ENCODE results near the gene ARHGEF25. TPM values are rescaled to one million over a fixed set of nuclear protein-coding genes. Genes with fewer than 3 reads are reported as not detected.

ARHGEF25 gene
- total RNA-seq, 2 donors from 2014 or later = 73.8 to 77.0 TPM

GRCh38 chr12:57606399-57606798, 4.8 kb upstream of the ARHGEF25 start:
- peaks cover 16% of the 10 kb centered on the region for H3K36me3 ChIP-seq
- H3K27ac ChIP-seq = peak overlapping the region; percentile 97 to 98
- no peaks in the 10 kb centered on the region for H3K27me3 ChIP-seq (replicated peaks; ENCODE audit: insufficient read depth)
- ATAC-seq (ENCODE audit: insufficient number of reproducible peaks, low FRiP score, low read depth) = no peak
- no peak for DNase-seq (ENCODE audit: low spot score)
- H3K4me3 ChIP-seq = no peak overlapping the region
- TF ChIP-seq CTCF (IDR thresholded peaks at IDR 0.05) = no peak
- no peaks in the 10 kb centered on the region for H3K9me3 ChIP-seq
- peaks cover 3 to 47% of the 10 kb centered on the region in 2 donors for H3K4me1 ChIP-seq (ENCODE audit: control insufficient read depth in 1 of 2, low read depth in 2 of 2)

GRCh38 chr12:57606821-57607220, 4.4 kb upstream of the ARHGEF25 start:
- H3K9me3 ChIP-seq = no peaks in the 10 kb centered on the region
- H3K4me1 ChIP-seq (ENCODE audit: control insufficient read depth in 1 of 2, low read depth in 2 of 2) = peaks cover 3 to 49% of the 10 kb centered on the region in 2 donors
- H3K36me3 ChIP-seq = peaks cover 12% of the 10 kb centered on the region
- ATAC-seq (ENCODE audit: insufficient number of reproducible peaks, low FRiP score, low read depth) (no peak), DNase-seq (ENCODE audit: low spot score) (no peak)
- H3K4me3 ChIP-seq = no peak overlapping the region
- H3K27me3 ChIP-seq (replicated peaks; ENCODE audit: insufficient read depth) = no peaks in the 10 kb centered on the region
- no peak overlapping the region for H3K27ac ChIP-seq
- no peak for TF ChIP-seq CTCF (IDR thresholded peaks at IDR 0.05)

GRCh38 chr12:57607958-57608663, 3.1 kb upstream of the ARHGEF25 start:
- DNase-seq (ENCODE audit: low spot score) = no peak
- Histone ChIP-seq H3K4me3 (no peak overlapping the region), H3K4me1 (ENCODE audit: control insufficient read depth in 1 of 2, low read depth in 2 of 2) (peaks cover 11 to 62% of the 10 kb centered on the region in 2 donors), H3K27ac (peak overlapping the region in 1 of 2 donors; percentile 99), H3K27me3 (replicated peaks; ENCODE audit: insufficient read depth) (no peaks in the 10 kb centered on the region), H3K36me3 (peaks cover 12% of the 10 kb centered on the region), H3K9me3 (no peaks in the 10 kb centered on the region)
- no peak for ATAC-seq (ENCODE audit: insufficient number of reproducible peaks, low FRiP score, low read depth)
- TF ChIP-seq CTCF (IDR thresholded peaks at IDR 0.05) = no peak

GRCh38 chr12:57609101-57609780, 2.0 kb upstream of the ARHGEF25 start:
- Histone ChIP-seq H3K27ac (peak overlapping the region; percentile 97 to 99), H3K27me3 (replicated peaks; ENCODE audit: insufficient read depth) (no peaks in the 10 kb centered on the region), H3K9me3 (no peaks in the 10 kb centered on the region), H3K36me3 (peaks cover 17% of the 10 kb centered on the region), H3K4me3 (peak overlapping the region; percentile 80), H3K4me1 (ENCODE audit: control insufficient read depth in 1 of 2, low read depth in 2 of 2) (peaks cover 11 to 63% of the 10 kb centered on the region in 2 donors)
- DNase-seq (ENCODE audit: low spot score) (no peak), ATAC-seq (ENCODE audit: insufficient number of reproducible peaks, low FRiP score, low read depth) (no peak)
- TF ChIP-seq CTCF (IDR thresholded peaks at IDR 0.05) = no peak

GRCh38 chr12:57609781-57610553, 1.3 kb upstream of the ARHGEF25 start:
- ATAC-seq (ENCODE audit: insufficient number of reproducible peaks, low FRiP score, low read depth) (no peak), DNase-seq (ENCODE audit: low spot score) (no peak)
- H3K4me3 ChIP-seq = peak overlapping the region; percentile 80
- no peak for TF ChIP-seq CTCF (IDR thresholded peaks at IDR 0.05)
- H3K27ac ChIP-seq = peak overlapping the region; percentile 97 to 99
- no peaks in the 10 kb centered on the region for H3K9me3 ChIP-seq
- H3K27me3 ChIP-seq (replicated peaks; ENCODE audit: insufficient read depth) = no peaks in the 10 kb centered on the region
- H3K36me3 ChIP-seq = peaks cover 21% of the 10 kb centered on the region
- peaks cover 11 to 66% of the 10 kb centered on the region in 2 donors for H3K4me1 ChIP-seq (ENCODE audit: control insufficient read depth in 1 of 2, low read depth in 2 of 2)

All from thoracic aorta (tissue), 2 donors.